Measurements from ENCODE around the gene CHRNA3.
A peak's percentile ranks its signal among the peaks of the same experiment; 100 is the strongest.

The CHRNA3 gene

GRCh38 chr15:78635346-78635745 is 14.6 kb upstream of the CHRNA3 start:
- no peak for DNase-seq

GRCh38 chr15:78634210-78635145 is 13.7 kb upstream of the CHRNA3 start:
- DNase-seq = no peak

GRCh38 chr15:78633348-78633747 is 12.6 kb upstream of the CHRNA3 start:
- no peak for DNase-seq

- no peak for DNase-seq
Measured at GRCh38 chr15:78630886-78631633, 10.3 kb upstream of the CHRNA3 start.

GRCh38 chr15:78629716-78630065 is 8.9 kb upstream of the CHRNA3 start:
- DNase-seq = no peak

- DNase-seq = no peak
Measured at GRCh38 chr15:78629031-78629715, 8.4 kb upstream of the CHRNA3 start.

- DNase-seq = no peak
Measured at GRCh38 chr15:78628227-78628626, 7.4 kb upstream of the CHRNA3 start.

- no peak for DNase-seq
Measured at GRCh38 chr15:78627348-78627747, 6.6 kb upstream of the CHRNA3 start.

- no peak for DNase-seq
Measured at GRCh38 chr15:78626381-78626995, 5.7 kb upstream of the CHRNA3 start.

GRCh38 chr15:78625606-78626280 is 4.9 kb upstream of the CHRNA3 start:
- DNase-seq = no peak

- no peak for DNase-seq
Measured at GRCh38 chr15:78624651-78625590, 4.1 kb upstream of the CHRNA3 start.

- DNase-seq = no peak
Measured at GRCh38 chr15:78623786-78624497, 3.1 kb upstream of the CHRNA3 start.

GRCh38 chr15:78621810-78622402 is 1.1 kb upstream of the CHRNA3 start:
- no peak for DNase-seq

GRCh38 chr15:78620021-78620526 is 722 bp downstream of the CHRNA3 start:
- DNase-seq = no peak

GRCh38 chr15:78619022-78619950 is 1.5 kb downstream of the CHRNA3 start:
- no peak for DNase-seq

- peak; percentile 46 to 84 (median 78) for DNase-seq
Measured at GRCh38 chr15:78618490-78618934, 2.3 kb downstream of the CHRNA3 start.

- DNase-seq = no peak
Measured at GRCh38 chr15:78618064-78618463, 2.7 kb downstream of the CHRNA3 start.

- no peak for DNase-seq
Measured at GRCh38 chr15:78617516-78617915, 3.3 kb downstream of the CHRNA3 start.

GRCh38 chr15:78617076-78617475 is 3.7 kb downstream of the CHRNA3 start:
- DNase-seq = no peak
